SK-N-SH (cell line): ENCODE data around the gene LIN7C.

ENCODE experiments used
- CTCF ChIP-seq: fragments of 200-600 bp; sonication (generic); IDR thresholded peaks from 2 replicates; pipeline ENCODE4 v1.6.1; 2017; ENCODE audit warnings: antibody characterized with exemption, mild to moderate bottlenecking, moderate library complexity
- GATA2 ChIP-seq: sonication (generic); formaldehyde crosslinking; IDR thresholded peaks from 2 replicates; pipeline ENCODE4 v1.5.0; 2020; ENCODE audit warnings: mild to moderate bottlenecking, missing genetic modification reagents
- POLR2AphosphoS5 ChIP-seq: IDR thresholded peaks from 2 replicates; pipeline ENCODE4 v1.6.1; 2012; ENCODE audit warnings: low read depth, low read length
- RAD21 ChIP-seq: IDR thresholded peaks from 2 replicates; pipeline ENCODE4 v1.6.1; 2012; ENCODE audit warnings: mild to moderate bottlenecking, low read length
- REST ChIP-seq: IDR thresholded peaks from 2 replicates; pipeline ENCODE4 v1.6.1; 2012; ENCODE audit warnings: mild to moderate bottlenecking, low read depth, low read length, moderate library complexity
- RXRA ChIP-seq: IDR thresholded peaks from 2 replicates; pipeline ENCODE4 v1.4.0; 2012; ENCODE audit warnings: low read depth, mild to moderate bottlenecking, borderline replicate concordance
- TCF12 ChIP-seq: IDR thresholded peaks from 2 replicates; pipeline ENCODE4 v1.4.0; 2012
- TEAD4 ChIP-seq: IDR thresholded peaks from 2 replicates; pipeline ENCODE4 v1.4.0; 2012; ENCODE audit warnings: mild to moderate bottlenecking, borderline replicate concordance; ENCODE audit not compliant: insufficient read depth
- USF1 ChIP-seq: IDR thresholded peaks from 2 replicates; pipeline ENCODE4 v1.4.0; 2012; ENCODE audit warnings: low read depth, borderline replicate concordance
- YY1 ChIP-seq: IDR thresholded peaks from 2 replicates; pipeline ENCODE4 v1.4.0; 2012; ENCODE audit warnings: low read depth, mild to moderate bottlenecking
- ZBTB33 ChIP-seq: IDR thresholded peaks from 2 replicates; pipeline ENCODE4 v1.4.0; 2012; ENCODE audit warnings: low read depth, borderline replicate concordance

GRCh38 chr11:27456795-27457329 lies 49.7 kb downstream of the LIN7C start:
- TF ChIP-seq ZBTB33: no peak
- TF ChIP-seq POLR2AphosphoS5: no peak
- TF ChIP-seq CTCF: no peak
- TF ChIP-seq YY1: no peak
- TF ChIP-seq RXRA: no peak
- TF ChIP-seq RAD21: no peak
- no peak for TF ChIP-seq USF1
- no peak for TF ChIP-seq TCF12
- no peak for TF ChIP-seq GATA2
- no peak for TF ChIP-seq TEAD4
- TF ChIP-seq REST: no peak
